BE2C (cell line): Measurements from ENCODE around the gene DENND1C.
A peak's percentile ranks its signal among the peaks of the same experiment; 100 is the strongest.

Experiments used
- DNase-seq: peaks from one replicate; pipeline ENCODE4 v3.0.0-alpha.2; 2020
- H3K27me3 ChIP-seq: fragments of 250-450 bp; sonication (Bioruptor Pico); 2 replicates; pipeline ENCODE4 v1.5.1; 2020; ENCODE audit warnings: mild to moderate bottlenecking
- H3K36me3 ChIP-seq: fragments of 250-450 bp; sonication (Bioruptor Pico); 2 replicates; pipeline ENCODE4 v1.5.1; 2020; ENCODE audit warnings: mild to moderate bottlenecking
- H3K4me1 ChIP-seq: fragments of 250-450 bp; sonication (Bioruptor Pico); 2 replicates; pipeline ENCODE4 v1.5.1; 2020
- H3K4me3 ChIP-seq: 2 replicates; pipeline ENCODE4 v1.5.1; 2011; ENCODE audit warnings: low read depth, low read length
- H3K9me3 ChIP-seq: fragments of 250-450 bp; sonication (Bioruptor Pico); 2 replicates; pipeline ENCODE4 v1.5.1; 2020
- CTCF ChIP-seq: IDR thresholded peaks from 2 replicates; pipeline ENCODE4 v1.5.1; 2012; ENCODE audit warnings: mild to moderate bottlenecking, low read depth, low read length

The DENND1C gene

GRCh38 chr19:6424195-6424938, 57.2 kb downstream of the DENND1C start, which contains the start of gene KHSRP:
Gene KHSRP (minus strand): TSS chr19:6424811. CDS start chr19:6424701, 110 bp downstream.
- peak; percentile 47 for DNase-seq
- no peak for TF ChIP-seq CTCF
- Histone ChIP-seq H3K9me3 (peaks cover 8% of the 10 kb centered on the region), H3K27me3 (no peaks in the 10 kb centered on the region), H3K36me3 (peaks cover 36% of the 10 kb centered on the region), H3K4me3 (peak within 1 kb of the TSS; percentile 98), H3K4me1 (no peaks in the 10 kb centered on the region)

GRCh38 chr19:6423499-6424194, 57.9 kb downstream of the DENND1C start:
- peak overlapping the region; percentile 98 for H3K4me3 ChIP-seq
- no peaks in the 10 kb centered on the region for H3K27me3 ChIP-seq
- peak; percentile 60 for DNase-seq
- H3K4me1 ChIP-seq = no peaks in the 10 kb centered on the region
- no peak for TF ChIP-seq CTCF
- H3K9me3 ChIP-seq = peaks cover 8% of the 10 kb centered on the region
- peaks cover 44% of the 10 kb centered on the region for H3K36me3 ChIP-seq

- TF ChIP-seq CTCF = no peak
- H3K36me3 ChIP-seq = peaks cover 67% of the 10 kb centered on the region
- H3K27me3 ChIP-seq = no peaks in the 10 kb centered on the region
- peaks cover 8% of the 10 kb centered on the region for H3K9me3 ChIP-seq
- no peaks in the 10 kb centered on the region for H3K4me1 ChIP-seq
- DNase-seq = no peak
- H3K4me3 ChIP-seq = no peak overlapping the region
These were observed 60.2 kb downstream of the DENND1C start for GRCh38 chr19:6421075-6422014.

- peaks cover 89% of the 10 kb centered on the region for H3K36me3 ChIP-seq
- no peak overlapping the region for H3K4me3 ChIP-seq
- no peak for DNase-seq
- no peak for TF ChIP-seq CTCF
- H3K27me3 ChIP-seq = no peaks in the 10 kb centered on the region
- no peaks in the 10 kb centered on the region for H3K4me1 ChIP-seq
- H3K9me3 ChIP-seq = no peaks in the 10 kb centered on the region
These were observed 63.0 kb downstream of the DENND1C start for GRCh38 chr19:6418562-6418932.

GRCh38 chr19:6417713-6418561, 63.6 kb downstream of the DENND1C start:
- no peaks in the 10 kb centered on the region for H3K9me3 ChIP-seq
- DNase-seq = peak; percentile 47
- no peaks in the 10 kb centered on the region for H3K4me1 ChIP-seq
- H3K36me3 ChIP-seq = peaks cover 88% of the 10 kb centered on the region
- TF ChIP-seq CTCF = peak; percentile 30; the same call in 1 of the 2 replicates
- H3K4me3 ChIP-seq = no peak overlapping the region
- H3K27me3 ChIP-seq = no peaks in the 10 kb centered on the region
